K562 (cell line): ENCODE results near the gene ZNF215. TPM values are rescaled to one million over a fixed set of nuclear protein-coding genes. Genes with fewer than 3 reads are reported as not detected.

Experiments
- ATAC-seq: fragments of 200-7000 bp; cut with Tn5 transposase; 3 replicates; pipeline ENCODE4 v1.9.1; 2020; ENCODE audit warnings: moderate library complexity
- BruUV-seq: library from RNA; stranded (reverse); fragments of 400-500 nt; replicated peaks from 2 replicates; lab custom pipeline; 2021; lab: Mats Ljungman, UMichigan
- CTCF ChIA-PET: fragments of 300-600 bp; formaldehyde crosslinking; extraction: SDS; loops from one replicate; lab custom pipeline; 2021; ENCODE audit warnings: low intra/inter-chr PET ratio; lab: Yijun Ruan, JAX
- POLR2A ChIA-PET: fragments of 300-600, 350-650 bp; sonication (Branson Sonifier 250); formaldehyde crosslinking; extraction: SDS; loops from one replicate; lab custom pipeline; 2021; ENCODE audit warnings: antibody characterized with exemption, inconsistent platforms; lab: Yijun Ruan, JAX
- DNase-seq, 4 experiments: peaks; one replicate each; pipeline versions ENCODE4 v3.0.0 to v3.0.0-alpha.2; 2011 to 2018; ENCODE audit warnings: low spot score in 3 of 4, mixed read lengths in 3 of 4; ENCODE audit errors: extremely low read depth in 1 of 4
- FAIRE-seq: peaks from 2 replicates; lab custom pipeline; 2011; peaks lifted over from hg19 to GRCh38; lab: Jason Lieb, UNC
- H2AFZ ChIP-seq: 2 replicates; pipeline ENCODE4 v1.6.0; 2011; ENCODE audit warnings: low read depth, low read length, control low read depth, inconsistent platforms
- H3K27ac ChIP-seq: fragments of 200-600 bp; 3 replicates; pipeline ENCODE4 v1.8.0; 2011; ENCODE audit warnings: low read depth, mild to moderate bottlenecking, control low read depth, inconsistent platforms, low read length, moderate library complexity, mixed read lengths; ENCODE audit errors: extremely low read depth
- H3K27me3 ChIP-seq, 2 experiments: fragments of 300-600 bp in 1 of 2; 2 replicates in 1 of 2; 3 replicates in 1 of 2; pipeline versions ENCODE4 v1.6.0 to v1.8.0; 2011; ENCODE audit warnings: inconsistent platforms in 2 of 2, low read length in 2 of 2, mild to moderate bottlenecking in 1 of 2, mixed read lengths in 1 of 2, moderate library complexity in 1 of 2; ENCODE audit not compliant: control insufficient read depth in 2 of 2, insufficient read depth in 2 of 2
- H3K36me3 ChIP-seq: fragments of 300-600 bp; 3 replicates; pipeline ENCODE4 v1.8.0; 2011; ENCODE audit warnings: mild to moderate bottlenecking, low read length, inconsistent platforms; ENCODE audit not compliant: control insufficient read depth, insufficient read depth
- H3K4me1 ChIP-seq, 2 experiments: fragments of 200-600 bp in 1 of 2; replicated peaks in 1 of 2; 2 replicates in 1 of 2; 3 replicates in 1 of 2; pipeline versions ENCODE4 v1.5.1 to v1.8.0; 2011; ENCODE audit warnings: inconsistent platforms in 2 of 2, low read length in 2 of 2, mild to moderate bottlenecking in 1 of 2, mixed read lengths in 1 of 2, moderate library complexity in 1 of 2; ENCODE audit not compliant: control insufficient read depth in 2 of 2, insufficient read depth in 2 of 2
- H3K4me2 ChIP-seq: 2 replicates; pipeline ENCODE4 v1.6.1; 2011; ENCODE audit warnings: low read length, control low read depth, inconsistent platforms, mixed read lengths; ENCODE audit not compliant: insufficient read depth
- H3K4me3 ChIP-seq: fragments of 200-600 bp; sonication (generic), shearing (Covaris generic); 2 replicates; pipeline ENCODE4 v1.5.1; 2016; ENCODE audit warnings: control low read depth, inconsistent platforms
- H3K79me2 ChIP-seq: fragments of 200-600 bp; 3 replicates; pipeline ENCODE4 v1.8.0; 2011; ENCODE audit warnings: low read length, inconsistent platforms; ENCODE audit not compliant: control insufficient read depth, insufficient read depth
- H3K9ac ChIP-seq, 2 experiments: 2 replicates each; pipeline versions ENCODE4 v1.6.0 to v1.6.1; 2011; ENCODE audit warnings: low read depth in 2 of 2, low read length in 2 of 2, control low read depth in 1 of 2, inconsistent platforms in 1 of 2, mild to moderate bottlenecking in 1 of 2, mixed read lengths in 1 of 2; ENCODE audit not compliant: insufficient read depth in 1 of 2
- H3K9me1 ChIP-seq: one replicate; pipeline ENCODE4 v1.6.0; 2011; ENCODE audit warnings: inconsistent platforms, mild to moderate bottlenecking, low read length, moderate library complexity; ENCODE audit not compliant: control insufficient read depth, insufficient read depth
- H3K9me3 ChIP-seq: replicated peaks from 2 replicates; pipeline ENCODE4 v1.5.1; 2011; ENCODE audit warnings: low read depth, low read length, inconsistent platforms; ENCODE audit not compliant: control insufficient read depth, insufficient read depth
- H4K20me1 ChIP-seq: replicated peaks from 2 replicates; pipeline ENCODE4 v1.6.1; 2011; ENCODE audit warnings: low read length, inconsistent platforms, mixed read lengths; ENCODE audit not compliant: control insufficient read depth, insufficient read depth
- BCOR ChIP-seq: fragments of 450-650 bp; IDR thresholded peaks from 2 replicates; pipeline ENCODE4 v1.6.1; 2016
- BRCA1 ChIP-seq, 2 experiments: fragments of 450-650 bp in 1 of 2; sonication (generic) in 1 of 2; formaldehyde crosslinking in 1 of 2; IDR thresholded peaks; 2 replicates each; pipeline versions ENCODE4 v1.5.0 to v1.6.1; 2017 to 2020; ENCODE audit warnings: mild to moderate bottlenecking in 1 of 2, missing genetic modification reagents in 1 of 2
- ELF1 ChIP-seq: fragments of 200-800 bp; sonication (Bioruptor generic); IDR thresholded peaks from 2 replicates; pipeline ENCODE4 v1.6.1; 2016; ENCODE audit warnings: missing genetic modification characterization, missing compliant biosample characterization
- ESRRB ChIP-seq: fragments of 250-450 bp; sonication (Bioruptor Pico); IDR thresholded peaks from 2 replicates; pipeline ENCODE4 v1.5.0; 2020; ENCODE audit warnings: mild to moderate bottlenecking, moderate library complexity, borderline replicate concordance
- HBP1 ChIP-seq: fragments of 450-650 bp; formaldehyde crosslinking; IDR thresholded peaks from 2 replicates; pipeline ENCODE4 v1.4.0; 2022; ENCODE audit warnings: missing genetic modification characterization
- OTX1 ChIP-seq: fragments of 450-650 bp; formaldehyde crosslinking; IDR thresholded peaks from 2 replicates; pipeline ENCODE4 v1.4.0; 2022; ENCODE audit warnings: mild to moderate bottlenecking
- RB1 ChIP-seq: fragments of 450-650 bp; IDR thresholded peaks from 2 replicates; pipeline ENCODE4 v1.6.1; 2017; ENCODE audit warnings: low read depth, mild to moderate bottlenecking
- SNIP1 ChIP-seq: fragments of 450-650 bp; IDR thresholded peaks from 2 replicates; pipeline ENCODE4 v1.7.1; 2017; ENCODE audit warnings: low read depth, mild to moderate bottlenecking
- TEAD2 ChIP-seq: fragments of 450-650 bp; IDR thresholded peaks from 2 replicates; pipeline ENCODE4 v1.6.1; 2016; ENCODE audit warnings: missing genetic modification characterization, control low read depth, missing compliant biosample characterization
- U2AF2 ChIP-seq: fragments of 200-400 bp; formaldehyde crosslinking; optimal IDR thresholded peaks from 2 replicates; pipeline ENCODE3; 2017; ENCODE audit warnings: low read depth, mild to moderate bottlenecking, low read length
- ZBTB43 ChIP-seq: sonication (generic); formaldehyde crosslinking; IDR thresholded peaks from 2 replicates; pipeline ENCODE4 v1.8.0; 2023; ENCODE audit warnings: mild to moderate bottlenecking, missing genetic modification reagents
- ZNF512 ChIP-seq: IDR thresholded peaks from 2 replicates; pipeline ENCODE4 v1.6.1; 2016; ENCODE audit warnings: missing genetic modification characterization, missing compliant biosample characterization
- ZNF589 ChIP-seq: fragments of 200-800 bp; sonication (Bioruptor generic); IDR thresholded peaks from 2 replicates; pipeline ENCODE4 v1.6.1; 2016; ENCODE audit warnings: low read depth, missing genetic modification characterization, missing compliant biosample characterization
- in situ Hi-C: fragments of 300-500 bp; cut with MboI; formaldehyde crosslinking; loops from 4 replicates; pipeline ENCODE4 v1.15.0; 2018; ENCODE audit warnings: inconsistent platforms, mixed read lengths
- intact Hi-C: fragments of 100-400 bp; cut with micrococcal nuclease; formaldehyde crosslinking; loops from 2 replicates; pipeline ENCODE4 v1.14.2; 2022
- polyA plus RNA-seq, 8 experiments: library from polyadenylated mRNA; depleted of rRNA in 4 of 8; stranded (reverse) in 5 of 8; unstranded in 3 of 8; fragments of >200 nt; fragmentation: Nextera tagmentation in 2 of 8; fragmentation: Illumina TruSeq in 1 of 8; extraction: Ambion mirVana in 2 of 8; extraction: Trizol in 1 of 8; gene quantifications; 2 replicates each; pipeline versions ENCODE4 v1.2.1 to v1.2.3, GENCODE V29; 2011 to 2014; ENCODE audit warnings: inconsistent platforms in 1 of 8, missing spikeins in 1 of 8
- total RNA-seq, 7 experiments: library from RNA; depleted of rRNA in 6 of 7; stranded (reverse); fragments of >200 nt in 6 of 7; fragmentation: Illumina TruSeq in 2 of 7; extraction: Trizol in 2 of 7; gene quantifications; 2 replicates each; pipeline versions ENCODE4 v1.2.1 to v1.2.3, GENCODE V29; 2011 to 2021; ENCODE audit warnings: low replicate concordance in 1 of 7

ZNF215 gene
- total and polyA plus RNA-seq, 9 of the 15 experiments (the other 6 are each of a cell fraction or from before 2014, with no cell fraction given): 11.2 to 19.1 (median 14.2) TPM

DNA sequence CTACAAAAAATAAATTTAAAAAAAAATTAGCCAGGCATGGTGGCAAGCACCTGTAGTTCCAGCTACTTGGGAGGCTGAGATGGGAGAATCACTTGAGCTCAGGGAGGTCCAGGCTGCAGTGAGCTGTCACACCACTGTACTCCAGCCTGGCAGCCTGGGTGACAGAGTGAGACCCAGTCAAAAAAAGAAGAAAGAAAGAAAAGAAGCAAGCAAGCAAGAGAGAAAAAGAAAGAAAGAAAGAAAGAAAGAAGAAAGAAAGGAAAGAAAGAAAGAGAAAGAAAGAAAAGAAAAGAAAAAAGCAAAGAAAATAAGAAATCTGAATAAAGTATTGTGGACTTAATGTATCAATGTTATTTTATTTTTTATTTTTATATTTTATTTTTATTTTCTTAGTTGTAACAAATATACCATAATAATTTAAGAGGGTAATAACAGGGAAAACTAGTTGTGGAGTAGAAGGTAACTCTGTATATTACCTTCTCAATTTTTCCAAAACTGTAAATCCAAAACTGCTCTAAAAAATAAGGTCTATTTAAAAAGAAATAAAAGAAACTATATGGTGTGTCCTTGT, 1.1 kb upstream of the ZNF215 start:
- intact Hi-C loops (no loop called here), in situ Hi-C loops (no loop called here)
- peak overlapping the region in 1 of 2 experiments; percentile 90; a peak in 2 of 4 replicates for H3K9ac ChIP-seq
- BruUV-seq: no TSS peak
- H3K79me2 ChIP-seq: peaks cover 29% of the 10 kb centered on the region
- DNase-seq: no peak
- ChIA-PET POLR2A (interaction anchor here (0.6 kb wide), 2 partner anchors 21 to 1135 kb away, joined by 3 read pairs; no protein-coding TSS in a partner anchor), CTCF (no interaction called here)
- 0 out of 2 replicates have a peak overlapping the region, but pooled peaks have one; percentile 94 for H3K4me2 ChIP-seq
- H3K27ac ChIP-seq: peak overlapping the region; percentile 89
- peaks cover 12% of the 10 kb centered on the region; the same call in 1 of the 3 replicates for H3K36me3 ChIP-seq
- H3K4me3 ChIP-seq: peak overlapping the region; percentile 70; the same call in 1 of the 2 replicates
- no peak for FAIRE-seq
- H4K20me1 ChIP-seq: no peaks in the 10 kb centered on the region
- H2AFZ ChIP-seq: peak overlapping the region; percentile 98
- no peaks in the 10 kb centered on the region for H3K9me1 ChIP-seq
- H3K4me1 ChIP-seq: peaks cover 0 to 11% of the 10 kb centered on the region in 2 experiments; a peak in 3 of 5 replicates
- no peaks in the 10 kb centered on the region for H3K9me3 ChIP-seq
- TF ChIP-seq ESRRB (CRISPR knock-in tag) (no peak), ZNF589 (no peak), HBP1 (CRISPR knock-in tag) (0 out of 2 replicates have a peak, but pooled peaks have one; percentile 39), U2AF2 (peak; percentile 73), RB1 (no peak), SNIP1 (no peak), ELF1 (tag) (no peak), ZNF512 (tag) (peak; percentile 93), OTX1 (CRISPR knock-in tag) (no peak), TEAD2 (tag) (no peak), BCOR (no peak), ZBTB43 (CRISPR knock-in tag) (no peak), BRCA1 (IDR thresholded peaks at IDR 0.05) (no peak), BRCA1 (CRISPR knock-in tag; IDR thresholded peaks at IDR 0.05) (no peak)
- no peaks in the 10 kb centered on the region for H3K27me3 ChIP-seq
- no peak for ATAC-seq
